Left hindlimb (tissue), 1 donor: ENCODE data around the gene KCNAB3.

ENCODE experiments used
- DNase-seq: peaks from one replicate; pipeline ENCODE4 v3.0.0-alpha.2; 2018

Gene KCNAB3

DNA sequence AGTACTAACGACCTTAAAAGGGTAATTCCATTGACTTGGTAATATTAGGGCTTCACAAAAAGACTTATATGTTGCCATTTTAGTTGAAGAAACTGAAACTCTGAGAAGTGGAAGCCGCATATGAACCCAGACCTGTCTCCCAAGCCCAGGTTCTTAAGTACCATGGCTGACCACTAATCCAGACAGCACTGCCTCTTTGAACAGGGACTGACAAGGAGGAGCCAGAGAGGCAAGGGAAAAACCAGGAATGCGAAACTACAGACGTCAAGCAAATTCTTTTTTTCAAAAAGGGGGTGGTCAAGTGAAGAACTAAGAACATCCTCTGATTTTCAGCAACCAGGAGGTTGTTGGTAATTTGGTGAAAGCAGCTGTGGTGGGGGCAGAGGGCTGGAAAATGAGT lies 56.6 kb downstream of the KCNAB3 start:
- DNase-seq, result no peak
